Measurements from ENCODE around the gene UBR3.

UBR3 gene

GRCh38 chr2:169968743-169969142 is 141.5 kb downstream of the UBR3 start:
- TF ChIP-seq SPI1 (IDR thresholded peaks at IDR 0.05; ENCODE audit: borderline replicate concordance, low read depth), result no peak
- TF ChIP-seq GABPA (IDR thresholded peaks at IDR 0.05; ENCODE audit: low read depth), result no peak
- no peak for TF ChIP-seq REST (IDR thresholded peaks at IDR 0.05; ENCODE audit: insufficient replicate concordance, low read depth)
- TF ChIP-seq POLR2AphosphoS5 (IDR thresholded peaks at IDR 0.05; ENCODE audit: low read depth), result no peak
- no peak for TF ChIP-seq CTCF (IDR thresholded peaks at IDR 0.05; ENCODE audit: insufficient read depth, low read length)
- no peak overlapping the region for H3K27ac ChIP-seq (replicated peaks)
- H3K4me3 ChIP-seq (replicated peaks; ENCODE audit: insufficient read depth, low read length), result no peak overlapping the region
- DNase-seq (ENCODE audit: low read depth in 1 of 2, low spot score in 1 of 2), result no peak
- no peaks in the 10 kb centered on the region for H3K27me3 ChIP-seq (ENCODE audit: insufficient read depth, poor library complexity, severe bottlenecking)

GRCh38 chr2:169975221-169975620 is 148.0 kb downstream of the UBR3 start:
- H3K27me3 ChIP-seq (ENCODE audit: insufficient read depth, poor library complexity, severe bottlenecking), result no peaks in the 10 kb centered on the region
- no peak for DNase-seq (ENCODE audit: low read depth in 1 of 2, low spot score in 1 of 2)
- H3K27ac ChIP-seq (replicated peaks), result no peak overlapping the region
- no peak for TF ChIP-seq SPI1 (IDR thresholded peaks at IDR 0.05; ENCODE audit: borderline replicate concordance, low read depth)
- no peak for TF ChIP-seq REST (IDR thresholded peaks at IDR 0.05; ENCODE audit: insufficient replicate concordance, low read depth)
- no peak for TF ChIP-seq CTCF (IDR thresholded peaks at IDR 0.05; ENCODE audit: insufficient read depth, low read length)
- no peak for TF ChIP-seq GABPA (IDR thresholded peaks at IDR 0.05; ENCODE audit: low read depth)
- no peak for TF ChIP-seq POLR2AphosphoS5 (IDR thresholded peaks at IDR 0.05; ENCODE audit: low read depth)
- H3K4me3 ChIP-seq (replicated peaks; ENCODE audit: insufficient read depth, low read length), result no peak overlapping the region

- TF ChIP-seq POLR2AphosphoS5 (IDR thresholded peaks at IDR 0.05; ENCODE audit: low read depth) (no peak), SPI1 (IDR thresholded peaks at IDR 0.05; ENCODE audit: borderline replicate concordance, low read depth) (no peak), GABPA (IDR thresholded peaks at IDR 0.05; ENCODE audit: low read depth) (no peak), CTCF (IDR thresholded peaks at IDR 0.05; ENCODE audit: insufficient read depth, low read length) (no peak), REST (IDR thresholded peaks at IDR 0.05; ENCODE audit: insufficient replicate concordance, low read depth) (no peak)
- H3K27ac ChIP-seq (replicated peaks), result no peak overlapping the region
- H3K4me3 ChIP-seq (replicated peaks; ENCODE audit: insufficient read depth, low read length), result no peak overlapping the region
- H3K27me3 ChIP-seq (ENCODE audit: insufficient read depth, poor library complexity, severe bottlenecking), result no peaks in the 10 kb centered on the region
- no peak for DNase-seq (ENCODE audit: low read depth in 1 of 2, low spot score in 1 of 2)
Measured at GRCh38 chr2:169976335-169976851, 149.1 kb downstream of the UBR3 start.

All from HL-60 (cell line).